ENCODE measurements around the gene TMEM61.

DNA sequence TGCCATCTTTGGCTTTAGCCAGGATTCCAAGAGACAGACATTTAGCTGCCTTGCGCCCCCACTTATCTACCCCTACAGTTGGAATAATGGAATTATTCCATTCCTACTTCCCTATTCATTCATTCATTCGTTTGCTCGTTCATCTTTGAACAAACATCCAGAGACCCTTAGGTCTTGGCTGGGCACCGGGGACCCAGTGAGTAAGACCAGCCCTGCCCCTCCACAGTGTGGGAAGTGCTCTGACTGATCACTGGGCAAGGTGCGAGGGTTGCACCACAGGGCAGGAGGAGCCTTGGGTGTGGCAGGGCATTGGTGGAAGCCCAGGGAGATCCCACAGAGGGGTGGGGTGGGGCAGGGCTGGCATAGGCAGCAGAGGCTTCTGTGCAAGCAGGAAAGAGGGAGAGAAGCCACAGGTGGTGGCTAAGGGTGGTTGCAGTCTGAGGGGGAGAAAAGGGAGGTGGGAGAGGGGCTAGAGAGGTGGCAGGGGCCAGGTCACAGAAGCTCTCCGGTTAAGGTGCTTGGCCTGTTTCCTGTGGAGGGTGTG is 35.0 kb upstream of the TMEM61 start:
- TF ChIP-seq, protein P1, sequence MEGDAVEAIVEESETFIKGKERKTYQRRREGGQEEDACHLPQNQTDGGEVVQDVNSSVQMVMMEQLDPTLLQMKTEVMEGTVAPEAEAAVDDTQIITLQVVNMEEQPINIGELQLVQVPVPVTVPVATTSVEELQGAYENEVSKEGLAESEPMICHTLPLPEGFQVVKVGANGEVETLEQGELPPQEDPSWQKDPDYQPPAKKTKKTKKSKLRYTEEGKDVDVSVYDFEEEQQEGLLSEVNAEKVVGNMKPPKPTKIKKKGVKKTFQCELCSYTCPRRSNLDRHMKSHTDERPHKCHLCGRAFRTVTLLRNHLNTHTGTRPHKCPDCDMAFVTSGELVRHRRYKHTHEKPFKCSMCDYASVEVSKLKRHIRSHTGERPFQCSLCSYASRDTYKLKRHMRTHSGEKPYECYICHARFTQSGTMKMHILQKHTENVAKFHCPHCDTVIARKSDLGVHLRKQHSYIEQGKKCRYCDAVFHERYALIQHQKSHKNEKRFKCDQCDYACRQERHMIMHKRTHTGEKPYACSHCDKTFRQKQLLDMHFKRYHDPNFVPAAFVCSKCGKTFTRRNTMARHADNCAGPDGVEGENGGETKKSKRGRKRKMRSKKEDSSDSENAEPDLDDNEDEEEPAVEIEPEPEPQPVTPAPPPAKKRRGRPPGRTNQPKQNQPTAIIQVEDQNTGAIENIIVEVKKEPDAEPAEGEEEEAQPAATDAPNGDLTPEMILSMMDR (IDR thresholded peaks at IDR 0.05): no peak
- no peak for TF ChIP-seq POLR2AphosphoS5 (IDR thresholded peaks at IDR 0.05)
- no peak for TF ChIP-seq POLR2A (IDR thresholded peaks at IDR 0.05)

Measured in breast epithelium (tissue), 3 donors.